ENCODE data around the gene SPECC1.
"Not testable (repeated sequence)": the region's sequence is repeated elsewhere in the genome, so short reads cannot be mapped to it uniquely, and the experiment has no call there.

The SPECC1 gene

GRCh38 chr17:20173091-20173490, 163.9 kb downstream of the SPECC1 start:
- no peak for DNase-seq (ENCODE audit: low read depth)

GRCh38 chr17:20174588-20175265, 165.6 kb downstream of the SPECC1 start:
- no peak for DNase-seq (ENCODE audit: low read depth)

GRCh38 chr17:20179041-20179440, 169.9 kb downstream of the SPECC1 start:
- no peak for DNase-seq (ENCODE audit: low read depth)

GRCh38 chr17:20180661-20181060, 171.5 kb downstream of the SPECC1 start:
- no peak for DNase-seq (ENCODE audit: low read depth)

- no peak for DNase-seq (ENCODE audit: low read depth)
Measured at GRCh38 chr17:20184181-20184580, 175.0 kb downstream of the SPECC1 start.

GRCh38 chr17:20184977-20185619, 175.9 kb downstream of the SPECC1 start:
- no peak for DNase-seq (ENCODE audit: low read depth)

- DNase-seq (ENCODE audit: low read depth), result no peak
Measured at GRCh38 chr17:20187049-20187448, 177.9 kb downstream of the SPECC1 start.

- DNase-seq (ENCODE audit: low read depth), result no peak
Measured at GRCh38 chr17:20189302-20189701, 180.1 kb downstream of the SPECC1 start.

GRCh38 chr17:20189979-20190378, 180.8 kb downstream of the SPECC1 start:
- DNase-seq (ENCODE audit: low read depth), result no peak

- DNase-seq (ENCODE audit: low read depth), result no peak
Measured at GRCh38 chr17:20190605-20191004, 181.4 kb downstream of the SPECC1 start.

- peak; percentile 72 for DNase-seq (ENCODE audit: low read depth)
Measured at GRCh38 chr17:20191056-20191455, 181.9 kb downstream of the SPECC1 start.

- DNase-seq (ENCODE audit: low read depth), result not testable (repeated sequence)
Measured at GRCh38 chr17:20196286-20196685, 187.1 kb downstream of the SPECC1 start.

GRCh38 chr17:20197272-20197926, 188.2 kb downstream of the SPECC1 start:
- DNase-seq (ENCODE audit: low read depth), result no peak

- DNase-seq (ENCODE audit: low read depth), result no peak
Measured at GRCh38 chr17:20200016-20200795, 191.0 kb downstream of the SPECC1 start.

GRCh38 chr17:20200865-20201458, 191.8 kb downstream of the SPECC1 start:
- DNase-seq (ENCODE audit: low read depth), result no peak

- no peak for DNase-seq (ENCODE audit: low read depth)
Measured at GRCh38 chr17:20202141-20202621, 193.0 kb downstream of the SPECC1 start.

GRCh38 chr17:20203018-20203417, 193.9 kb downstream of the SPECC1 start:
- DNase-seq (ENCODE audit: low read depth), result no peak

- no peak for DNase-seq (ENCODE audit: low read depth)
Measured at GRCh38 chr17:20203761-20204263, 194.7 kb downstream of the SPECC1 start.

- no peak for DNase-seq (ENCODE audit: low read depth)
Measured at GRCh38 chr17:20205609-20206008, 196.4 kb downstream of the SPECC1 start.

- DNase-seq (ENCODE audit: low read depth), result no peak
Measured at GRCh38 chr17:20206068-20206467, 196.9 kb downstream of the SPECC1 start.

- no peak for DNase-seq (ENCODE audit: low read depth)
Measured at GRCh38 chr17:20206591-20206990, 197.4 kb downstream of the SPECC1 start.
